HG03469 (cell line): Measurements from ENCODE around the gene E4F1.
"Not testable (repeated sequence)": the region's sequence is repeated elsewhere in the genome, so short reads cannot be mapped to it uniquely, and the experiment has no call there.

ENCODE experiments used
- ATAC-seq: cut with Tn5 transposase; IDR thresholded peaks from one replicate; pipeline ENCODE4 v1.9.1; 2021; ENCODE audit warnings: mild to moderate bottlenecking, moderate library complexity, moderate number of reproducible peaks; ENCODE audit not compliant: unreplicated experiment

The E4F1 gene

DNA sequence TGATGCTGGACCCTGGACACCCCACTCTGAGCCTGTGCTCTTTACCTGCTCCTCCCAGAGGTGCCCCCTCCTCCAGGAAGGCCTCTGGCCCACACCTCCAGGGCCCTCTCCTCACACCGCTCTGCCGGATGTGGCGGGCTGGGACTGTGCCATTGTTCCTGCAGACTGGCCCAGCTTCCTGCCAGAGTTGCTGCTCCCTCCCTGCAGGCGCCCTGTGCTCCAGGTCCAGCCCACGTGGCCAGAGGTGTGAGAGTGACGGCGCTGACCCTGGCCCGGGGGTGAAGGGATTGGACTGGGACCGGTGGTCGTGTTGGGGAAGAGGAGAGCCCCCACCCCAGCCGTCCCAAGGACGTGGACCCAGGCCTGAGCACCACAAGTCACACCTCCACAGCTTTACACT is 5.7 kb downstream of the E4F1 start:
- no peak for ATAC-seq

- ATAC-seq, result no peak
These were observed 6.3 kb downstream of the E4F1 start for GRCh38 chr16:2229632-2230250.

GRCh38 chr16:2230376-2230775 is 7.0 kb downstream of the E4F1 start:
- no peak for ATAC-seq

- no peak for ATAC-seq
These were observed 7.9 kb downstream of the E4F1 start for GRCh38 chr16:2231016-2231931.

DNA sequence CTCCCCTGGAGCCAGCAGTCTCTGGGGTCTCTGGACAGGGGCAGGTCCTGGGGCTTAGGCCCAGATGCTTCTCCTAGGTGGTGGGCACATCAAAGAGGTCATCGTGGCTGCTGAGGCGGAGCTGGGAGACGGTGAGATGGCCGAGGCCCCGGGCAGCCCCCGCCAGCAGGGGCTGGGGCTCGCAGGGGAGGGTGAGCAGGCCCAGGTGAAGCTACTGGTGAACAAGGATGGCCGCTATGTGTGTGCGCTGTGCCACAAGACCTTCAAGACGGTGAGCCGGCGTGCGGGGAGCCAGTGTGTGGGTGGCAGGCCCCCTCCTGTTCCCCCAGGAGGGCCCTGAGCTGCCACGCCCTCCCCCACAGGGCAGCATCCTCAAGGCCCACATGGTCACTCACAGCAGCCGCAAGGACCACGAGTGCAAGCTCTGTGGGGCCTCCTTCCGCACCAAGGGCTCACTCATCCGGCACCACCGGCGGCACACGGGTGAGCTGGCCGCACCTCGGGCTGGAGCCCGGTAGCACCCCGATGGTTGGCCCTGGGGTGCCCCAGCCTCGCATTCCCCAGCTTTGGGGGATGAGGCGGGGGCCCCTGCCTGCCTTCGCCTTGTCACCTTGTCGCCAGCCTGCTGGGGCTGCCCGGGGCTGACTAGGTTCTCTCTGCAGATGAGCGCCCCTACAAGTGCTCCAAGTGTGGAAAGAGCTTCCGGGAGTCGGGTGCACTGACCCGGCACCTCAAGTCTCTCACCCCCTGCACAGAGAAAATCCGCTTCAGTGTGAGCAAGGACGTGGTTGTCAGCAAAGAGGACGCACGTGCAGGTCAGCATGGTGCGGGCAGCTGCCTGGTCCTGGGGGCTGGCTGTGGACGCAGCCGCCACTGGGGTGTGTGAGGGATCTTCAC is 9.0 kb downstream of the E4F1 start:
- ATAC-seq, result no peak

GRCh38 chr16:2233046-2233775 is 9.8 kb downstream of the E4F1 start:
- ATAC-seq, result no peak

- ATAC-seq, result no peak
These were observed 10.8 kb downstream of the E4F1 start for GRCh38 chr16:2233872-2234812.

- no peak for ATAC-seq
These were observed 11.4 kb downstream of the E4F1 start for GRCh38 chr16:2234813-2235170.

DNA sequence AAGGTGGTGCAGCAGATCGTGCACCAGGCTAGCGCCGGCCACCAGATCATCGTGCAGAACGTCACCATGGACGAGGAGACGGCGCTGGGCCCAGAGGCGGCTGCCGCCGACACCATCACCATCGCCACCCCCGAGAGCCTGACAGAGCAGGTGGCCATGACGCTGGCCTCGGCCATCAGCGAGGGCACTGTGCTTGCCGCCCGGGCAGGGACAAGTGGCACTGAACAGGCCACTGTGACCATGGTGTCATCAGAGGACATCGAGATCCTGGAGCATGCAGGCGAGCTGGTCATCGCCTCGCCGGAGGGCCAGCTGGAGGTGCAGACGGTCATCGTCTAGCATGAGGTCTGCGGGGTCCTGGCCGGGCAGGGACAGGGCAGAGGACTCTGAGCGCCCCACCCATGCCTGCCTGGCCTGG is 11.9 kb downstream of the E4F1 start:
- ATAC-seq, result no peak

DNA sequence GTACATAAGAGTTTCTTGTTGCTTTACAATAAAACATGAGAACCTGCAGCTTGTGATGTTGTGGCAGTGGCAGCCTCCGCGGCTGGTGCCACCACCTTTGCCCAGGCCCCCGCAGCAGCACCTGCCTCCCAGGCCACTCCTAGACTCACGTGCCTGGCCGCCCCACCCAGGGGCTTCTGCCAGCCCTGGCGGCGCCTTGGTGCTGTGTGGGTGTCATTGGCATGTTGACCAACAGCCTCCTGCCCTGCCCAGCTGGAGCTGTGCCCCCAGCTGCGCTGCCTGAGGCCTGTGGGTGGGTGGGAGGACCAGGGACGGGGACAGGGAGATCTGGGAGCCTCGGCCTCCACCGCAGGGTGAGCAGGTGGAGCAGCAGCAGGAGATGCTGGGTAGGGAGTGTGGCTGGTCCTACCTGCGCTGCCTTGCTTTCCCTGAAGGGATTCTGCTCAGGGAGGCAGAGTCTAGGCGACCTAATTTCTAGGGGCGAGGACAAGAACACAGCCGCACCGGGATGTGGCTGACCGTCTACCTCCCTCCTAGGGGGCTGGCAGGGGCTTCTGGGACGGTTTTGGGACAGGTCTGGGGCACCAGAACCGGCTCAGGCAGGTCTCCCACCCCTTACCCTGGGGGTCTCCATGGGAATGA is 12.4 kb downstream of the E4F1 start:
- no peak for ATAC-seq

DNA sequence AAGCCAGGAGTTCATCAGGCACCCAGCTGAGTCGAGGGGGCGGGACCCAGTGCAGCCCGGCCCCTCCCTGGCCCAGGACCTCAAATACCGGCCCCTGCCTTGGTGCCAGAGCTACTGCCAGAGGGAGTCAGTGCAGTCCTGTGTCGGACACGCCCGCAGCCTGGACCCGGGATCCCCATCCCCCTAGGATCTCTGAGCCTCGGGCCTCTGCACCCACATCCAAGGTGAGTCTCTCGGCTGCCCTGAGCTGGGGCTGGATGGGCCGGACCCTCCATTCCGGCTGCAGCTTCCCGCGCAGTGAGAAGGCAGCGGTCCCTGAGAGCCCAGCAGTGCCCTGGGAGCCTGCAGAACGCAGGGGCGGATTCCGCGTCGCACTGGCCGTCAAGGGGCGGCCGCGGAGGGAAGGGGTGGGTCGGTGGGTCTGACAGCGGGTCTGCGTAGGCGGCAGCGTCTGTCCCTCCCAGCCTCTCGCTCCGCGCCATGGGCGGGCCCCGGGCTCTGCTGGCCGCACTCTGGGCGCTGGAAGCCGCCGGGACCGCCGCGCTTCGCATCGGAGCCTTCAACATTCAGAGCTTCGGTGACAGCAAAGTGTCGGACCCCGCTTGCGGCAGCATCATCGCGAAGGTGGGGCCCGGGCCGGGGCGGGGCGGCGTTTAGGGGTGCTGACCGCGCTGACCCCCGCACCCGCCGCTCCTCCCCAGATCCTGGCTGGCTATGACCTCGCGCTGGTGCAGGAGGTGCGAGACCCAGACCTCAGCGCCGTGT is 13.1 kb downstream of the E4F1 start, which contains the start of gene DNASE1L2:
TSS of gene DNASE1L2 (plus strand) at position 108 of the 765 bp plus-strand sequence. CDS start at position 481, 373 bp downstream.
- ATAC-seq, result no peak

DNA sequence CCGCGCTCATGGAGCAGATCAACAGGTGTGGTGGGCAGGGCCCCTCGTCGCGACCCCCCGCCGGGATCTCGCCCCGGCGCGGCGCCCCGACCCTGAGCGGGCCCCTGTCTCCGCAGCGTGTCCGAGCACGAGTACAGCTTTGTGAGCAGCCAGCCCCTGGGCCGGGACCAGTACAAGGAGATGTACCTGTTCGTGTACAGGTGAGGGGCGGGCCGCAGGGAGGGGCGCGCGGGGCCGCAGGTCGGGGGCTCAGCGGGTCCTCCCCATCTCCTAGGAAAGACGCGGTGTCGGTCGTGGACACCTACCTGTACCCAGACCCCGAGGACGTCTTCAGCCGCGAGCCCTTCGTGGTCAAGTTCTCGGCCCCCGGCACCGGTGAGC is 13.7 kb downstream of the E4F1 start:
- ATAC-seq, result no peak

DNA sequence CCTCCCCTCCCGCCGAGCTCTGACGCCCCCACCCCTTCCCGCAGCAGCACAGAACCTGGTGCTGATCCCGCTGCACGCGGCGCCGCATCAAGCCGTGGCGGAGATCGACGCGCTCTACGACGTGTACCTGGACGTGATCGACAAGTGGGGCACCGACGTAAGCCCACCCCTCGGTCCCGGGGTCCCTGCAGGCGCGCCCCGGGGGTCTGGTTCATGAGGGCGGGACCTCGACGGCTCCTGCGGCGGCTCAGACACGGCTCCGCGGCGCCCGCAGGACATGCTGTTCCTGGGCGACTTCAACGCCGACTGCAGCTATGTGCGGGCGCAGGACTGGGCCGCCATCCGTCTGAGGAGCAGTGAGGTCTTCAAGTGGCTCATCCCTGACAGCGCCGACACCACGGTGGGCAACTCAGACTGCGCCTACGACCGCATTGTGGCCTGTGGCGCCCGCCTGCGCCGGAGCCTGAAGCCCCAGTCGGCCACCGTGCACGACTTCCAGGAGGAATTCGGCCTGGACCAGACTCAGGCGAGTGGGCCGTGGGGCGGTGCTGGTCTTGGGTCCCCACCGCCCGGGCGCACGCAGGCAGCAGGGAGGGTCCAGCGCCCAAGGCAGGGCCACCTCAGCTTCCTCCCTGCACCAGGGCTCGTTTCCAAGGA is 14.2 kb downstream of the E4F1 start:
- no peak for ATAC-seq

DNA sequence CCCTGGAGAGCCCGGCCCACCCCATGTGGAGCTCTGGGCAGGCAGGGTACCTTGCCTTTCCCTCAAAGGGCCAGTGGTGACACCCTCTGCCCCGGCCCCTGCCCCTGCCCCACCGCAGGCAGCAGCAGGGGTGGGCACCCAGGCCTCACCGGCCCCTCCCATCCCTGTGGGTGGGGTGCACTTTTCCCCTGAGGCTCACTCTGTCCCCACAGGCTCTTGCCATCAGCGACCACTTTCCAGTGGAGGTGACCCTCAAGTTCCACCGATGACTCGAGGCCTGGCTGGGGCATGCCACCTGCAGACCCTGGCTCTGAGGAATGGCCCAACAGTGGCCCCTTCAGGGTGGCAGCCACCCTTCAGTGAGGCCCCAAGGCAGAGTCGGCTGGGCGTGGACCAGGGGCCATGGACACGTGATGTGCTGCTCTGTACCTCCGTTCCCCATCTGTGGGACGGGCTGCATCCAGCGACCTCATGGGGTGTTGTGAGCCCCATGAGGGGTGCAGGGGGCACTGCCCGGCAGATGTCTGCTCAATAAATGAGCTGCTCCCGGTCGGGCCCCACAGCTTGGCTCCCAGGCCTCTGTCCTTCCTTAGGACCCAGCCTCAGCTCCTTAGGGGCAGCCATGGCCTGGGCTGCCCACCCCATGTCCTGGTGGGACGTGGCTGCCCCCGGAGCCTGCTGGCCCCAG is 14.9 kb downstream of the E4F1 start:
- ATAC-seq, result no peak

GRCh38 chr16:2238838-2239675 is 15.7 kb downstream of the E4F1 start:
- no peak for ATAC-seq

DNA sequence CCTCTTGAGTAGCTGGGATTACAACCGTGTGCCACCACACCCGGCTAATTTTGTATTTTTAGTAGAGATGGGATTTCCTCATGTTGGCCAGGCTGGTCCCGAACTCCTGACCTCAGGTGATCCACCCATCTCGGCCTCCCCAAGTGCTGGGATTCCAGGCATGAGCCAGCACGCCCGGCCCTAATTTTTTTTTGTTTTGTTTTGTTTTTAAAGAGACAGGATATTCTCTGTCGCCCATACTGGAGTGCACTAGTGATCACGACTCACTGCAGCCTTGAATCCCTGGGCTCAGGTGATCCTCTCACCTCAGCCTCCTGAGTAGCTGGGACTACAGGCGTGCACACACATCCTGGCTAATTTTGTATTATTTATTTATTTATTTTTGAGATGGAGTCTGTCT is 16.9 kb downstream of the E4F1 start:
- ATAC-seq, result not testable (repeated sequence)
